Left kidney (tissue), 8 donors: ENCODE measurements around the gene TXNDC16. TPM values are rescaled to one million over a fixed set of nuclear protein-coding genes. Genes with fewer than 3 reads are reported as not detected.
"Not testable (repeated sequence)": the region's sequence is repeated elsewhere in the genome, so short reads cannot be mapped to it uniquely, and the experiment has no call there.

Experiments used
- DNase-seq: peaks from one replicate; pipeline ENCODE4 v3.0.0-alpha.2; 2013
- long read RNA-seq, 8 donors: transcript quantifications; one replicate each; lab custom pipeline, GENCODE V29; 2026
- polyA plus RNA-seq: library from polyadenylated mRNA; unstranded; fragments of 120-200 nt; gene quantifications from one replicate; pipeline ENCODE4 v1.2.1, GENCODE V29; 2013; ENCODE audit not compliant: insufficient read length

Gene TXNDC16
- 23.7 TPM for polyA plus RNA-seq
- long read RNA-seq, donor 1, full-length matches to known transcripts: 1 of 1 reads
- long read RNA-seq, donor 1, partial matches to known transcripts: 0 of 1 reads
- long read RNA-seq, donor 1, other reads (novel, unspliced or antisense): 0 of 1 reads
- long read RNA-seq, donor 2, partial matches to known transcripts: 5 of 5 reads
- long read RNA-seq, donor 2, other reads (novel, unspliced or antisense): 0 of 5 reads
- long read RNA-seq, donor 3: 0 reads
- long read RNA-seq, donor 4: 0 reads
- long read RNA-seq, donor 5, full-length matches to known transcripts: 5 of 12 reads
- long read RNA-seq, donor 5, partial matches to known transcripts: 7 of 12 reads
- long read RNA-seq, donor 5, other reads (novel, unspliced or antisense): 0 of 12 reads
- long read RNA-seq, donor 6, full-length matches to known transcripts: 5 of 19 reads
- long read RNA-seq, donor 6, partial matches to known transcripts: 14 of 19 reads
- long read RNA-seq, donor 6, other reads (novel, unspliced or antisense): 0 of 19 reads
- long read RNA-seq, donor 7, full-length matches to known transcripts: 1 of 12 reads
- long read RNA-seq, donor 7, partial matches to known transcripts: 11 of 12 reads
- long read RNA-seq, donor 7, other reads (novel, unspliced or antisense): 0 of 12 reads
- long read RNA-seq, donor 8: 0 reads

GRCh38 chr14:52552063-52552988, at the start of gene TXNDC16, which contains the start of gene GPR137C:
Gene TXNDC16 (minus strand): TSS chr14:52552505. CDS start chr14:52543557, 8,948 bp downstream.
Gene GPR137C (plus strand): TSS chr14:52552836. CDS start chr14:52553148, 312 bp downstream.
- DNase-seq: peak; percentile 100

- DNase-seq: no peak
These were observed 47.7 kb upstream of the TXNDC16 start for GRCh38 chr14:52599974-52600373.

GRCh38 chr14:52598568-52598967, 46.3 kb upstream of the TXNDC16 start:
- no peak for DNase-seq

- DNase-seq: no peak
These were observed 44.6 kb upstream of the TXNDC16 start for GRCh38 chr14:52596861-52597260.

GRCh38 chr14:52596320-52596719, 44.0 kb upstream of the TXNDC16 start:
- DNase-seq: no peak

- no peak for DNase-seq
These were observed 38.0 kb upstream of the TXNDC16 start for GRCh38 chr14:52590318-52590717.

GRCh38 chr14:52589646-52590045, 37.3 kb upstream of the TXNDC16 start:
- DNase-seq: no peak

- no peak for DNase-seq
These were observed 31.2 kb upstream of the TXNDC16 start for GRCh38 chr14:52583544-52583943.

- no peak for DNase-seq
These were observed 23.6 kb upstream of the TXNDC16 start for GRCh38 chr14:52575858-52576257.

- not testable (repeated sequence) for DNase-seq
These were observed 16.1 kb upstream of the TXNDC16 start for GRCh38 chr14:52568454-52568853.

GRCh38 chr14:52563120-52563519, 10.8 kb upstream of the TXNDC16 start:
- no peak for DNase-seq

- no peak for DNase-seq
These were observed 6.4 kb upstream of the TXNDC16 start for GRCh38 chr14:52558688-52559087.

GRCh38 chr14:52553671-52554575, 1.6 kb upstream of the TXNDC16 start:
- peak; percentile 89 for DNase-seq

- DNase-seq: peak; percentile 21
These were observed 831 bp upstream of the TXNDC16 start for GRCh38 chr14:52553002-52553670.

GRCh38 chr14:52551696-52552062, 626 bp downstream of the TXNDC16 start:
- peak; percentile 43 for DNase-seq

GRCh38 chr14:52551205-52551604, 1.1 kb downstream of the TXNDC16 start:
- no peak for DNase-seq

GRCh38 chr14:52550661-52551060, 1.6 kb downstream of the TXNDC16 start:
- no peak for DNase-seq

GRCh38 chr14:52547526-52547925, 4.8 kb downstream of the TXNDC16 start:
- no peak for DNase-seq

GRCh38 chr14:52547027-52547426, 5.3 kb downstream of the TXNDC16 start:
- DNase-seq: no peak

- no peak for DNase-seq
These were observed 6.0 kb downstream of the TXNDC16 start for GRCh38 chr14:52546318-52546670.
